Erythroblast (primary cell): ENCODE results near the gene CEL.

Experiments used
- GATA1 ChIP-seq: IDR thresholded peaks from 2 replicates; pipeline ENCODE4 v1.6.1; 2011; ENCODE audit warnings: low read depth, mild to moderate bottlenecking, control low read depth, low read length, moderate library complexity
- POLR2A ChIP-seq: IDR thresholded peaks from 2 replicates; pipeline ENCODE4 v1.6.1; 2011; ENCODE audit warnings: mild to moderate bottlenecking, low read length

DNA sequence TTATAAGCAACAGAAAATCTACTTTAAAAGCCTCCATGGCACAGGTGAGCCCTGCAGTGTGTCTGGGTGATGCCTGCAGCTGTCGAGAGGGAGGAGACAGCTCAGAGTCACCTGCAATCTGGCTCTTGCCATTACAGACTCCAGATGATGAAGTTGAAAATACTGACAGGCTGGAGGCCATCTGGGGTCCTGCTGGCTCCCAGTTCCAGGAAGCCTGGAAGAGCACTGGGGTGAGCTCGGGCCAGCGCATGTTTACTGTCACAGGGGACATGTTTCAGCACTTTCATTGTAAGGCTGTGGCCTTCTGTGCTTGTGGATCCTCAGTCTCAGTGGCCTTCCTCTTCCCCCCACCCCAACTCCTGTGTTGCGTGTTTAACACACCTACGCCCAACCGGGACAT, 28.4 kb downstream of the CEL start:
- TF ChIP-seq POLR2A (no peak), GATA1 (no peak)
